ENCODE results near the gene EFTUD2.
A peak's percentile ranks its signal among the peaks of the same experiment; 100 is the strongest.
"Not testable (repeated sequence)": the region's sequence is repeated elsewhere in the genome, so short reads cannot be mapped to it uniquely, and the experiment has no call there.

EFTUD2 gene

DNA sequence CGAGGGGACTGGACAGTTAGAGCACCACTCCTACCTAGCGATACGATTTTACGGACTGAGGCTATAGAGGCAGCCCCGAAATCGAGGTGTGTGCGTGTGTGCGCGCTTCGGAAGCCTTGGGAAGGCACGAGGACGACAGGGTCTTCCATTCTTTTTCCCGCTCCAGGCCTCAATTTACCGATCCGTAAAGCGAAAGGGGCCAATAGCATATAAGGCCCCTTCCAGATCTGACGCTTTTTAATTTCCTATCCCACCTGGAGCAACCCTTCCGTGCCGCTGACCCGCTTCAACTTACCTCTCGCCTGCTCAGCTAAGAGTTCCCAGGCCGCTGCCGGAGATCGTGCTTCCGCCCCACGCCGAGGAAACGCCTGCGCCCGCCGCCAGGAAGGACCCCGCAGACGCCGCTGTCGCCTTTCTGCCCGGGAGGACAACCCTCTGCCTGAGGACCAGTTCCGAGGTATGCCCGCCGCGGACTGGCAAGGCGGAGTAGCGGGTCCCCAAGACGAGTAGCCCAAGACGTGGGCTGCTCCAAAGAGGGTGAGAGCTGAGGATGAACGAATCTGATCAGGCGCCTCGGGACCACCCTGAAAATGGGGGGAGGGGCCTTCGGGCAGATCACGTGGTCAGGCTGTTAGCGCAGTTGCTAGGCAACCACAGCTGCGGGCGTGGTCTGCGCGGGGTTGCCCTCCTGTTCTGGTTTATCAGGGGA is at the start of gene EFTUD2:
Gene EFTUD2 (minus strand): TSS at position 372 of the 709 bp plus-strand sequence. CDS start 4,924 bp downstream, outside the sequence.
- peak; percentile 94 for DNase-seq

DNA sequence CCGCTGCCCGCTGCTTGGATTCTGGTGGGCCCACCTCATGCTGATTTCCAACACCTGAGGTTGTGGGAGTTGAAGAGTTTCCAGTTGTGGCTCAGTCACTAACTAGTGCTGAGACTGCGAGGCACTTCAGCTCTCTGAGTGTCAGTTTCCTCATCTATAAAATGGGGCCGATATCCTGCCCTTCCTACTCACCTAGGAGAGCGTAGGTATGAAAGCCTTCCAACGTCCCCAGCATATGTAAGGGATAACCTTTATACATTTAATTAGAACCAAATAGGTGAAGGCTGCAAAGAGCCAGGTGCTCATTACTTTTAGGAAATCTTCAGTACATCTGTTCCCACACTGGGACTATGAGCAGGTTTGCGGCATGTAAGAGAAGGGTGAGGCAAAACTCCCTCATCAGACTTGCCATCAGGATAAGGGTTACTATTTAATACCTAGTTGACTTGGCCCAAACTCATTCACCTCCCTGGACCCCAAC is 49.1 kb upstream of the EFTUD2 start:
- no peak for DNase-seq

DNA sequence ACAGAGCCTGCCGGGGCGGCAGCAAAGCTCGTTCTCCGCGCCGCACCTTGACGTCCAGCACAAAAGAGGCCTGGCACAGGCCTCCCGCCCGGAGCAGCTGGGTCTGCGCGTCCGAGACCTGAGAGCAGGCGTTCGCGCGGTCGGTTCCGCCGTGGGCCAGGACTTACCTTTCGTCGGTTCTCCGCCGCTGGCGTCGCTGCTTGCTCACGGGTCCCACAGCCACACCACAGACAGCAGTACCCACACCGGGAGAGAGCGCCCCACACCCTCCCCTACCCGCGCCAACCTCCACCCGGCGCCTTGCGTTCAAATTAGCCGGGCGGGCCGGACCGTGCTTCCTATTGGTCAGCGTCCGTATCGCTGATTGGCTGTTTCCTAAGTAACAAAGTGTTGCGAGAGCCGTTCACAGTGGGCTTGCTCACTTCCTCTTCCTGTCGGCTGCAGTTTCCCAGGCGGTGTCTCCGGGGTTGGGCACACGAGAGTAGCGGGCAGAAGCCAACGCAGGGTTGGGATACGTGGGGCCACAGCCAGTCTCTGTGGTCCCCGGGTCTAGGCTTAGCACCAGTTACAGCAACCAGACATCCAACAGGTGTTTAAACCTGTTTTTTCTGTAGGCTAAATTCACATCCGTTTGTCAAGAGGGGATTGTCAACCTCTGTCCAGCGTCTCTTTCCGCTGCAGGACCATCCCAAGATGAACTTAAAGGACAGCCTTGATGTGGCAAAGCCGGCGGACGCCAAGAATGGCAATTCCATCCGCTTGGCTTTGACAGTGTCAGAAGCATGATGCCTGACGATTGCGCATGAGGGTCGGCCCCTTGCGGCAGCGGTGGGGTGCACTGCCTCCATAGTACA is 48.4 kb upstream of the EFTUD2 start, which contains the start of gene KIF18B:
Gene KIF18B (minus strand): TSS at position 313 of the 854 bp plus-strand sequence. CDS start 11,429 bp downstream, outside the sequence.
- peak; percentile 91 for DNase-seq

DNA sequence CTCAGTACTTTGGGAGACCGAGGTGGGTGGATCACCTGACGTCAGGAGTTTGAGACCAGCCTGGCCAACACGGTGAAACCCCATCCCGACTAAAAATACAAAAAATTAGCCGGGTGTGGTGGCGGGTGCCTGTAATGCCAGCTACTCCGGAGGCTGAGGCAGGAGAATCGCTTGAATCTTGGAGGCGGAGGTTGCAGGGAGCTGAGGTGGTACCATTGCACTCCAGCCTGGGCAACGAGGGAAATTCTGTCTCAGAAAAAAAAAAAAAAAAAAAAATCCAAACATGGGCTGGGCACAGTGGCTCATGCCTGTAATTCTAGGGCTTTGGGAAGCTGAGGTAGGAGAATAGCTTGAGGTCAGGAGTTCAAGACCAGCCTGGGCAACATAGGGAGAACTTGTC is 46.4 kb upstream of the EFTUD2 start:
- not testable (repeated sequence) for DNase-seq

DNA sequence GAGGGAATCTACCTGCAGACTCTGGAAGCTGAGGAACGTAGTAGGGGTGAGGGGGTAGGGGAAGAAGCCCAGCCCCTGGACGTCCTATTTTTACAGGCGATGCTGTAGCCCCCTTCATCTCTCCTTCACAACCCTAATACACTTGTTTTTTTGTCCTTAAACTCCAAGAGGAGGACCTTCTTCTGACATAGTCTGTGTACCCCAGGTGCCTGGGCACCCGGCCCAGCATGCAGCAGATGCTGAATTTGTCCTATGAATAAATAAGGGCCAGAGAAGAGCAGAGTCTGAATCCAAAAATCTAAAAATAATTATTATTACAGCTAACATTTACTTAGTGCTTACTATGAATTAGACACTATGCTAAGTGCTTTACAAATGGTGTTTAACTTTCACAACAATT is 43.2 kb upstream of the EFTUD2 start:
- no peak for DNase-seq

DNA sequence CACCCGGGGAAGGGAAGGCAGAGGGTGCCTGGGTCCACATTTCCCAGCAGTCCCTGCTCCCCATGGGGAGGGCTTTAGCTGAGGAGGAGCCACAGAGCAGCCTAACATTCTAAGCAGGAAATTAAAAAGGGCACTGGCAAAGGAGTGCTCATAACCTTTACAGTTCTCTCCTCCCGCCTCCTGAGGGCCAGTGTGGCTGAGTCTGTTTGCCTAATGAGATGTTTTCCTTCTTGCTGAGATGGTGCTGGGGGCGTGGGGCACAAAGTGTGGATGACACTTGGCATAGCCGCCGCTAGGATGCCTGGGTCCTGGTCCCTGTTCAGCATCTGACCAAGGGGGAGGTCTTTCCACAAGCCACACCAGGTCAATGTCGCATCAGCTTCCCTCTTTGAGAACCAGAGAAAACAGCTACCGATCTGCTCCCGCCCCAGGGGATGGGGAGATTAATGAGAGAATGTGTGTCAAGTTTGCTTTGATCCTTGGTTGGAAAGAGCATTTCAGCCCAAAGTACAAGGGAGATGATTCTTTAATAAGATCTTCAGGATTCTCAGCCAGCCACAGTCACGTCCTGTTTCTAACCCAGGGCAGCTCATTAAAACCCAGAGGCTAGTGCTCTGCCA is 42.6 kb upstream of the EFTUD2 start:
- DNase-seq: peak; percentile 2

DNA sequence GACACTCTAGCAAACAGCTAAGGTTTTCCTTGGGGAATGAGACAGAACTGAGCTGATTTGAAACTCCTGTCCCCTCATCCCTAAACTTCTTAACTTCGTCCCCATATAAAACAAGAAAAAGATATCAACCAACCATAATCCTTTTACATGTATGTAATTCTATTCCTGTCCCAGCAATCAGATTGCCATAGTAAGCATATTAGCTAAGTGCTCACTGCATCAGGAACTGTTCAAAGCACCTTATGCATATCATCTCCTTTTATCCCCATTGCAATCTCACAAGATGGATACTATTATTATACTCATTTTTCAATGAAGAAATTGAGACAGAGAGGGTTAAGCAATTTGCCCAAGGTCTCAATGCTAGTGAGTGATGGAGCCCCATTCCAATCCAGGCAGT is 41.5 kb upstream of the EFTUD2 start:
- no peak for DNase-seq

DNA sequence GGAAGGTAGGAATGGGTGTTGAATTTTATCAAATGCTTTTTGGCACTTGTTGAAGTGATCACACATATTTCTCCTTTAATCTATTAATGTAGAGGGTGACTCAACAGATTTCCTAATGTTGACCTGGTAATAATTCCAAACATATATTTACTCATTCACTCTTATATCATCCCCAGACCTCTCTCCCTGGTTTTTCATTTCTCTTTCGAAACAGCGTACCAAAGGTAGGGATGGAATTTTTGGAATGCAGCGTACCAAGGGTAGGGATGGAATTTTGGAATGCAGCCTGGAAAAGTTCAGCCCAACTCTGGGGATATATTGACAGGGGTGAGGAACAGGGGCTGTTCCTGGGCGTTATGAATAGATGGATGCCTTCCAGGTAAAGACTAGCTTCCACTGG is 41.1 kb upstream of the EFTUD2 start:
- no peak for DNase-seq

DNA sequence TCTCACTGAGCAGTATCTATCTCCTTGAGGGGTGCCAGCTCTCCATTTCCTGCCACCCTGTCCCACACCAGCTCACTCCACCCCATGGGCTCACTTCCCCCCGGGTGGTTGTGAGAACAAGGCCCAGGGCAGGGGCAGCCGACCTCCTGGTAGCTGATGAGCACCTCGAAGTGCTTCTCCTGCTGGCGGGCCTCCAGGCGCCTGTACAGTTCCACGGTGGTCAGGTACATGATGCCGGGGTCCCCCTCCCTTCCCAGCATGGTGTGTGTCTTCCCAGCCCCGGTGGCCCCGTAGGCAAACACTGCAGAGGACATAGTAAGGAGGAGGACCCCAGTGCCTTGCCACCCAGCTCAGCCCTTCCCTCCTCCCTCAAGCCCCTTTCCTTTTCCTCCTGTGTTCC is 35.9 kb upstream of the EFTUD2 start:
- no peak for DNase-seq

DNA sequence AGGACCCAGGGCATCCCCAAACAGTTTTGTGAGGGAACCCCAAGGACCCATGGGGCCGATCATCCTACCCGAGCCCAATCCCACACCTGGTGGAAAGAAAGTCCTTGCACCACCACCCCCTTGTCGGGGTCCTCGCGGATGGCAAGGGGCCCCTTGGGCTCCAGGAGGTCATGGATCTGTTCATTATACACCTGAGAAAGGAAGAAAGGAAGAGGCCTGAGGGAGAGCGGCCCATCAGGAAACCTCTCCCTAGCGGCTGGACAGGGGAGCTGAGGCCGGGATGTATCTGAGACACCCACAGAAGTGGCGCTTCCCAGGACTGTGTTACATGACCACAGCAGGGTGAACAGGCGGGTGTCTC is 35.5 kb upstream of the EFTUD2 start:
- no peak for DNase-seq

DNA sequence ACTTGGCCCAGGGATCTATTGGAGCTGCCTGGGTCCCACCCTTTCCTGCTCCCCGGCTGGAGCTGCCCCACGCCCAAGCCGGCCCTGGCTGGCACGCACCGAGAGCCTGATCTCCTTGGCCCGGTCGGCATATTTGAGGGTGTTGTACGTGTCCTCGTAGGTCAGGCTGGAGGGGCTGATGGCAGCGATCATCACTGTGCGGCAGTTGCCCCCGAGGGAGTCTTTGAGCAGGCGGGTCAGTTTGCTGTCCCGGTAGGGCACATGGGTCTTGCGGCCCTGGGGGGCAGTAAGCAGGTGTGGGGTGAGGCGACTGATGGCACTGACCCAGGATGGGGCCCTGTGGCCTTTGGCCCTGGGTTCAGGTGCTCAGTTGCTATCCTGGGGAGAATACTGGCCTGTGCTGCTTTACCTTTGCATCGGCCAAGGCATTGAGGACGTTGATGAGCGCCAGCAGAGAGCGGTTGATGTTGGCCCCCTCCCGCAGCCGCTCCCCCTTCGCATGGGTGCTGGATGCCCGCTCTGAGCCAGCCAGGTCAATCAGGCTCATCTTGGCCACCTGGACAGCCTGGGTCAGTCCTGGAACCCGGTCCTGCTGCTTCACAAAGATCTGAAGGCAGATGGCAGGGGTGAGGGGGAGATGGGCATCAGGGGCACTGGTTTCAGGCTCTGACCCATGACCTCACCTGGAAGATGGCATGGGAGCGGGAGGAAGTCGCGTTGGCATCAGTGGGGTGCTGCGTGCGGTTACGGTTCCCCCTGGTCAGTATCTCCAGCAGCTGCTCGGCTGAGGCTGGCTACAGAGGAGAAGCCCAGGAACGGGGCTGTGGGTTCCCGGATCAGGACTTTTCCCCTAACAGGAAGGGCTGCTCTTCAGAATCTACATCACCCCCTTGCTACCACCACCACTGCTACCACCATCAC is 34.8 kb upstream of the EFTUD2 start:
- no peak for DNase-seq

DNA sequence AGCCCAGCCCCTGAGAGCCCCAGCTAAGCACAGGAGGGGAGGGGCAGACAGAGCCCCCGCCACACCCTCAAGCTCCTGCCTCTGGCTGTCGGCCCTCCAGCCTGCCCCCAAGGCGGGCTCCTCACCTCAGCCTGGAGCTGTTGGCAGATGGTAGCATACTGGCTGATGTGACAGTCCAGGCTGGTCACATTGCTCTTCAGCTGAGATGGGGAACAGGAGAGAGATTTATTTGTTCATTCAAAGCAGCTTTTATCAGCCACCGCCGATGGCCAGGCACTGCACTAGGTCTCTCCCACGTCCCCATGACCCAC is 33.5 kb upstream of the EFTUD2 start:
- DNase-seq: no peak

DNA sequence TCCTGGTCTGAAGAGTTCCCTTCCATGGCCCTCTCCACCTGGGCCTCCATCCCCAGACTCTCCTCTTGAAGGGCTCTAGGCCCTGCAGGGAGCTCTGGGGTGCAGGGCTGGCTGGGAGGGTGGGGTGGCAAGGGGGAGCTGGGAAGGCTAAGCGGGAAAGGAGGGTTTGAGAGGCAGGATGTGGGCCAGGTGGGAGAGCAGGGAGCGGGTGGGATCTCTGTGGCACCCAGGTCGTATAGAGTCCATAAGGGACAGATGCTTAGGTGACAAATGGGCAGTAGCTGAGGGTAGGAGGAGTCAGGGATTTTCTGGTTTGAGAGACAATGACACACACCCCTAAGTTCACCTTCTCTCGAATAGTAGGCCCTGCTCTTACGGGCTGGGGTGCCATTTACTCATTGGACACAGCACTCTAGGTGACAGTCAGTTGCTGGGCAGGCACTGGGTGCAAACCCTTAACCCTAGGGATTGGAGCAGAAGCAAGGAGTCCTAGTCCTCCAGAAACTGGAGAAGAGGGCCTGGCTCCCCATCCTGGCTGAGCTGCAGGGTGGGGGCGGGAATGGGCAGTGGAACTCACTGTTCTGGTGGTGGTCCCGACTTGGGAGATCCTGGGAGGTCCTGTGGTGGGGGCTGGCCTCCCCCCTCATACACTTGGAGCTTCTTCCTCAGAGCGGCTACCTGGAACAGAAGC is 33.0 kb upstream of the EFTUD2 start:
- no peak for DNase-seq

DNA sequence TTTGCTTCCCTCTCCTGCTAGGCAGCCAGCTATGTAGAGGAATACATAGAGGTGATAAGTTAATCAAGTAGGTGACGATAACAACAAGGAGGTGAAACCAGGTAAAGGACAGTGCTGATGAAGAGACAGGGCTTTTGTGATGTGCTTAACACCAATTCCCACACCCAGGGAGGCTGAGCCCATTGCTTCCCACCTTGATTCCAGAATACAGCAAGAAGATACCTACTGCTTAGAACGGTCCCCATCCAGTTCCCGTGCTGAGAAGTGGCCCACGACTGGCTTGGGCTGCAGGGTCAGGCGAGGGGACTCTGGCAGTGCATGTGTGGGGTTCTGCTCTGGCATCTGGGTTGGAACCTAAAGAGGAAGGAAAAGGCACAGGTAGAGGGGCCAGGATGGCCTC is 32.1 kb upstream of the EFTUD2 start:
- DNase-seq: no peak

DNA sequence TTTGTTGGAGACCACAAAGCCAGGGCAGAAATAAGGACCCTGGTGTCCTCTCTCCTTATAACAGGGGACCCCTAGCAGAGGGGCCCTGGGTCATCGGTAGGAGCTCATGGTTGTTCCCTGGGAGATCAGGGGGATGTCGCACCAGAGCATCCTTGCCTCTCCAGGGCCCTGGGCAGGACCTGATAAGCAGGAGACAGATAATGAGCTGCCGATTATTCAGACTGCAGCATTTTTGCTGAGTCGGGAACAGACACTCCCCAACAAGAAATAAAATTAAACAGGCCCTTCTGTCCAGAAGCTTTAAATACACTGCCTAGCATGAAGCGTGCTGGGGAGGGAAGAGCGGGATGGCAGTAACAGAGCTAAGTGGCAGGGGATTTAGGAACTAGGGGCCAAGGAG is 31.4 kb upstream of the EFTUD2 start:
- DNase-seq: no peak

DNA sequence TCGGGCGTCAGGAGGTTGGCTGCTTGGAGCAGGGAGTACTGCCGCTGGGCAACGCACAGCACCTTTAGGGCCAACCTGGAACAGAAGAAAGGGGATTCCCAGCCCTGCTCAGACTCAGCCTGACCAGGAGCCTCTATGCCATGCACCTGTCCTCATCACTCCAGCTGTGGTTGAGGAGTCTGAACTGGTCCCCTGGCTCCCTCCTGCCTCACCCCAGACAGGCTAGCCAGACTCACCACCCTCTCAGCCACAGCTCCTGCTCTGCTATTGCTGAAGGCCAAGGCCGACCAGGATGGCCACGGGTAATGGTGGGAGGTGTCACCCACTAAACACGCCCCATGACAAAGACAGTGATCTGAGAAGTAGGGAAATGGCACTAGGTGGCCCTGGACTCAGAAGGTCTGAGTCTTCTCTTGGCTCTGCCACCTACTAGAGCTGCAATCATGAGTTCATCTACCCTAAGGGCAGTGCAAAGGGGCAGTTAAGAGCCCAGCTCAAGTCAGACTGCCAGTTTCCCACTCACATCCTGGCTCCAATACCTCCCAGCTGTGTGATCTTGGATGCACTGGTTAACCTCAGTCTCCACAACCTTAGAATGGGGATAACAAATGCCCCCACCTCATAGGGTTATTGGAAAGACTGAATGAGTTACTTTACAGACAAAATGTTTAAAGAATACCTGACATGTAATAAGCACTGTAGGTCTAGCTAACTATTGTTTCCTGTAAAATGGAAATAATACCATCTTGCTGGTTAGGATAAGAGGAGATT is 29.9 kb upstream of the EFTUD2 start:
- no peak for DNase-seq

DNA sequence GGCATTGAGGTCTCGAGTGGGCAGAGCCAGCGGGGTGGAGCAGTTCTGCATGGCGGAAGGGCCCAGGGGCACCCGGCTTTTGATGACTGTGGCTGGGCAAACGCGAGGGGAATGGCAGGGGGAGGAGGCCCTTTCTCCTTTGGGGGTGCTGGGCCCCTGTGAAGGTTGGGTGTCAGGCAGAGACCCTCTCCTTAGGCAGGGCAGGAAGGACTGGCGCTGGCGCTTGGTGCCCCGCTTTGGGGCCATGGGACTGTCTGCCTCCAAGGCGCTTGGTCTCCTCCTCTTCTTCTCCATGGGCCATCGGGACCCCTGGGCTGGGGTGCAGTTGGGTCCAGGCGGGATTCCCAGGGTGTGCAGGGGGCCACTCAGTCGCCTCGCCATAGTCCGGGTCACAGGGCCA is 28.9 kb upstream of the EFTUD2 start:
- DNase-seq: no peak

DNA sequence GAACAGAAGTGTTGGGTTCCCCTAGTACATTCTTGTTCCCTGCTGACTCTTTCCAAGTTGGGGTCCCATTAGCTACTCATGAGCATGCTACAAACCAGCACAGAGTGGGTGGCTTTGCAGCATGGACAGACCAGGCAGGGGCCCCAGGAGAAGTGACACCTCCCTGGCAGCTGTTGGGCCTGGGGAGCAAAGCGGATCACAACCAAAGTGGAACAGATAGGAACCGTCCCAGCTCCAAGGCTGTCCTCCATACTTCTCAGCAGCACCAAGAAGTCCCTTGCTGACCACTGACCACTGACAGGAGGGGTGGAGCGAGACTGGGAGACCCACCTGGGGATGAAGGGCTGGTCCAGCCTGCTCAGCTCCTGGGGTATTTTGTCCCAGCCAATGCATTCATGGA is 28.5 kb upstream of the EFTUD2 start:
- no peak for DNase-seq

DNA sequence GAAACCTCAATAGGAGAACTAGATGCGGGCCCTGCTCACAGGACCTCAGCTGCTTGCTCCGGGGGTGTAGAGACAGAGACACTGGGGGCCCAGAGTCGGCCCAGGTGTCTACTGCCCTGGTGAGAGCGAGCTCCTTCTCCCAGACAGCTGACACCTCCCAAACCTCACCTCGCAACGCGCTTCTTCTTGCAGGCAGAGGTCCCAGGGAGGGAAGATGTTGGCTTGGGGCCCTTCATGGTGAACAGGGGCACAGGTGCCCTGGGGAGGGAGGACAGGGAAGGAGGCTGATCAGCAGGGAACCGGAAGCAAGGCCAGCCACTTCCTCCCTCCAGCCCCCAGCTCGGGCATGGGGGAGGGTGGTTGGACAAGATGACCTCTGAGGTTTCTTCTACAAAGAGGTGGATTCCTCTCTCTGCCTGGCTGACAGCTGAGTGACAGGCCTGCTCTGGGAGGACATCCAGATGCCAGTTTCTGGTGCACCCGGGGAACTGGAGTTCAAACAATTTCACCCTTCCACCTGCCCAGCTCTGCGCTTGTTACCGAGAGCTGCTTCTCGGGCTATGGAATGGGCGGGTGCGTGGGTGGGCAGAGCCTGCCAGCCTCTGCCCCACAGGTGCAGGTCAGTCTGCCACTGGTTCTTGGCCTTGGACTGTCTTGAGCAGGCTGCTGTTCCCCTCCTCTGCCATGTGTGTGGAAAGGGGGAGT is 27.7 kb upstream of the EFTUD2 start:
- DNase-seq: no peak

All from CD4-positive, alpha-beta T cell treated with Interleukin-12 subunit alpha and Interleukin-12 subunit beta, for 1 hour (primary cell).